T-helper 2 cell treated with Interferon-gamma antibody and Interleukin-4, amounts not matched to agents 100 ng/mL and 5 ng/mL, for 36 hours (primary cell): ENCODE measurements around the gene MLXIPL. TPM values are rescaled to one million over a fixed set of nuclear protein-coding genes. Genes with fewer than 3 reads are reported as not detected.
"Not testable (repeated sequence)": the region's sequence is repeated elsewhere in the genome, so short reads cannot be mapped to it uniquely, and the experiment has no call there.

Source experiments
- intact Hi-C: fragments of 100-400 bp; cut with micrococcal nuclease; formaldehyde crosslinking; loops from one replicate; pipeline ENCODE4 v1.15.1; 2023
- total RNA-seq: library from RNA; stranded (reverse); gene quantifications from 2 replicates; pipeline ENCODE4 v1.2.3, GENCODE V29; 2022

Gene MLXIPL
- total RNA-seq, 1 donor from 2014 or later, result not detected

- intact Hi-C loops, result loop anchor here (5.0 kb wide), 1 partner anchor 258 kb away; the partner anchor contains the start of genes FKBP6 and TRIM50
Measured at GRCh38 chr7:73585196-73585595, 39.1 kb downstream of the MLXIPL start.

GRCh38 chr7:73582664-73583202, 41.6 kb downstream of the MLXIPL start:
- intact Hi-C loops, result no loop called here

- intact Hi-C loops, result not testable (repeated sequence)
Measured at GRCh38 chr7:73581006-73581405, 43.3 kb downstream of the MLXIPL start.

- intact Hi-C loops, result loop anchor here (1.0 to 5.0 kb wide), 4 partner anchors 21 to 264 kb away; partner anchors contain the start of genes ABHD11, BAZ1B, BCL7B and METTL27
Measured at GRCh38 chr7:73578342-73579128, 45.8 kb downstream of the MLXIPL start, which contains the start of gene TBL2. TSS of gene TBL2 (minus strand) at chr7:73578579. CDS start at chr7:73578549, 30 bp downstream.

GRCh38 chr7:73577627-73578341, 46.5 kb downstream of the MLXIPL start:
- intact Hi-C loops, result loop anchor here (1.0 to 5.0 kb wide), 4 partner anchors 20 to 265 kb away; partner anchors contain the start of genes ABHD11, BAZ1B, BCL7B and METTL27

GRCh38 chr7:73573791-73574190, 50.5 kb downstream of the MLXIPL start:
- intact Hi-C loops, result no loop called here

GRCh38 chr7:73573276-73573675, 51.0 kb downstream of the MLXIPL start:
- intact Hi-C loops, result no loop called here

GRCh38 chr7:73572767-73573186, 51.5 kb downstream of the MLXIPL start:
- intact Hi-C loops, result no loop called here

GRCh38 chr7:73570977-73571376, 53.3 kb downstream of the MLXIPL start:
- intact Hi-C loops, result no loop called here

GRCh38 chr7:73570521-73570920, 53.8 kb downstream of the MLXIPL start:
- intact Hi-C loops, result no loop called here

- intact Hi-C loops, result no loop called here
Measured at GRCh38 chr7:73569042-73569608, 55.2 kb downstream of the MLXIPL start.

GRCh38 chr7:73567846-73568685, 56.3 kb downstream of the MLXIPL start:
- intact Hi-C loops, result no loop called here

GRCh38 chr7:73567140-73567539, 57.2 kb downstream of the MLXIPL start:
- intact Hi-C loops, result no loop called here

- intact Hi-C loops, result not testable (repeated sequence)
Measured at GRCh38 chr7:73566431-73566830, 57.9 kb downstream of the MLXIPL start.

- intact Hi-C loops, result no loop called here
Measured at GRCh38 chr7:73565675-73566340, 58.5 kb downstream of the MLXIPL start.

- intact Hi-C loops, result no loop called here
Measured at GRCh38 chr7:73560109-73560835, 64.0 kb downstream of the MLXIPL start.

- intact Hi-C loops, result loop anchor here (1.0 kb wide), 4 partner anchors 21 to 181 kb away; partner anchors contain the start of genes ABHD11, BAZ1B, BUD23 and DNAJC30
Measured at GRCh38 chr7:73557397-73558257, 66.7 kb downstream of the MLXIPL start, which contains the start of gene BCL7B. TSS of gene BCL7B (minus strand) at chr7:73557690. CDS start at chr7:73557578, 112 bp downstream.

GRCh38 chr7:73557108-73557396, 67.3 kb downstream of the MLXIPL start:
- intact Hi-C loops, result loop anchor here (1.0 kb wide), 4 partner anchors 21 to 181 kb away; partner anchors contain the start of genes ABHD11, BAZ1B, BUD23 and DNAJC30
